Measurements from ENCODE around the gene SEC61A2. TPM values are rescaled to one million over a fixed set of nuclear protein-coding genes. Genes with fewer than 3 reads are reported as not detected.

The SEC61A2 gene
- total RNA-seq, 1 experiment from 2014 or later = 6.8 TPM

DNA sequence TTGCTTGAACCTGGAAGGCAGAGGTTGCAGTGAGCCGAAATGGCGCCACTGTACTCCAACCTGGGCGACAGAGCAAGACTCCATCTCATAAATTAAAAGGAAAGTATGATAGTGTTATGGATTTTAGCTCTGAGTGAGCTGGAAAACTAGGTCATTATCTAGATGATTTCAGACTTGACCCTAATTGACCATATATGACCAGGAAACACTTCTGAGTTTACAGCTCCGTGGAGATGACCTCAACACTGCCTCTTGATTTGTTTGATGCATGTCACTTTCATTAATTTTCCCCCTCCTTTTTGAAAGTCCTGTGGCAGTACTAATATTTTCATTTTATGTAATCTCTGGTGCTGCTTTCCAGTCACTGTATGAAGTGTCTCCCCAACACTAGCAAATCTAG is 7.8 kb upstream of the SEC61A2 start:
- Histone ChIP-seq H3K4me2 (no peak overlapping the region), H3K27me3 (ENCODE audit: insufficient read depth, low read depth) (no peaks in the 10 kb centered on the region)

GRCh38 chr10:12130237-12130872 is 878 bp downstream of the SEC61A2 start:
- Histone ChIP-seq H3K9me2 (ENCODE audit: insufficient read depth) (no peaks in the 10 kb centered on the region), H3K4me1 (replicated peaks; ENCODE audit: insufficient read depth) (no peaks in the 10 kb centered on the region), H3K79me2 (ENCODE audit: low read depth) (0 out of 2 replicates have a peak, but pooled peaks cover 5% of the 10 kb centered on the region), H3F3A (ENCODE audit: insufficient read depth, low read depth) (no peaks in the 10 kb centered on the region), H2AFZ (peak overlapping the region; percentile 92), H3K4me3 (peak overlapping the region; percentile 79), H3K36me3 (ENCODE audit: low read depth) (no peaks in the 10 kb centered on the region), H3K9me3 (ENCODE audit: insufficient read depth, low read depth) (no peaks in the 10 kb centered on the region), H3K4me2 (peak overlapping the region; percentile 92), H4K20me1 (ENCODE audit: insufficient read depth) (no peaks in the 10 kb centered on the region), H3K27ac (no peak overlapping the region), H3K27me3 (ENCODE audit: insufficient read depth, low read depth) (no peaks in the 10 kb centered on the region)
- POLR2A ChIA-PET (ENCODE audit: unreplicated experiment) = interaction anchor here (0.6 kb wide), 3 partner anchors 37 to 350 kb away, joined by 3 to 9 read pairs (median 7); no protein-coding TSS in a partner anchor
- BruUV-seq (replicated peaks) = no TSS peak
- intact Hi-C loops (cut with micrococcal nuclease; ENCODE audit: unreplicated experiment) = no loop called here
- peak; percentile 41 to 47 for DNase-seq
- TF ChIP-seq EZH2 (IDR thresholded peaks at IDR 0.05; ENCODE audit: low read depth) = no peak
- TF ChIP-seq, protein P1, sequence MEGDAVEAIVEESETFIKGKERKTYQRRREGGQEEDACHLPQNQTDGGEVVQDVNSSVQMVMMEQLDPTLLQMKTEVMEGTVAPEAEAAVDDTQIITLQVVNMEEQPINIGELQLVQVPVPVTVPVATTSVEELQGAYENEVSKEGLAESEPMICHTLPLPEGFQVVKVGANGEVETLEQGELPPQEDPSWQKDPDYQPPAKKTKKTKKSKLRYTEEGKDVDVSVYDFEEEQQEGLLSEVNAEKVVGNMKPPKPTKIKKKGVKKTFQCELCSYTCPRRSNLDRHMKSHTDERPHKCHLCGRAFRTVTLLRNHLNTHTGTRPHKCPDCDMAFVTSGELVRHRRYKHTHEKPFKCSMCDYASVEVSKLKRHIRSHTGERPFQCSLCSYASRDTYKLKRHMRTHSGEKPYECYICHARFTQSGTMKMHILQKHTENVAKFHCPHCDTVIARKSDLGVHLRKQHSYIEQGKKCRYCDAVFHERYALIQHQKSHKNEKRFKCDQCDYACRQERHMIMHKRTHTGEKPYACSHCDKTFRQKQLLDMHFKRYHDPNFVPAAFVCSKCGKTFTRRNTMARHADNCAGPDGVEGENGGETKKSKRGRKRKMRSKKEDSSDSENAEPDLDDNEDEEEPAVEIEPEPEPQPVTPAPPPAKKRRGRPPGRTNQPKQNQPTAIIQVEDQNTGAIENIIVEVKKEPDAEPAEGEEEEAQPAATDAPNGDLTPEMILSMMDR (conservative IDR thresholded peaks at IDR 0.05) = peak; percentile 58
- CTCF ChIA-PET = no interaction called here

More for the DNA sequence above, 7.8 kb upstream of the SEC61A2 start:
- Histone ChIP-seq H3K36me3 (ENCODE audit: low read depth) (no peaks in the 10 kb centered on the region), H4K20me1 (ENCODE audit: insufficient read depth) (no peaks in the 10 kb centered on the region), H3K79me2 (ENCODE audit: low read depth) (no peaks in the 10 kb centered on the region), H3K4me3 (no peak overlapping the region), H3K9me3 (ENCODE audit: insufficient read depth, low read depth) (no peaks in the 10 kb centered on the region), H3K9me2 (ENCODE audit: insufficient read depth) (no peaks in the 10 kb centered on the region), H2AFZ (no peak overlapping the region), H3K27ac (no peak overlapping the region), H3F3A (ENCODE audit: insufficient read depth, low read depth) (no peaks in the 10 kb centered on the region), H3K4me1 (replicated peaks; ENCODE audit: insufficient read depth) (no peaks in the 10 kb centered on the region)
- POLR2A ChIA-PET (ENCODE audit: unreplicated experiment) = no interaction called here
- intact Hi-C loops (cut with micrococcal nuclease; ENCODE audit: unreplicated experiment) = no loop called here
- TF ChIP-seq, protein P1 (conservative IDR thresholded peaks at IDR 0.05) = no peak
- TF ChIP-seq EZH2 (IDR thresholded peaks at IDR 0.05; ENCODE audit: low read depth) = no peak
- CTCF ChIA-PET = no interaction called here
- no peak for DNase-seq
- no TSS peak for BruUV-seq (replicated peaks)

GRCh38 chr10:12135631-12136030 is 6.2 kb downstream of the SEC61A2 start:
- no peaks in the 10 kb centered on the region for H3K36me3 ChIP-seq (ENCODE audit: low read depth)
- H3K79me2 ChIP-seq (ENCODE audit: low read depth) = 0 out of 2 replicates have a peak, but pooled peaks cover 5% of the 10 kb centered on the region
- H3K9me2 ChIP-seq (ENCODE audit: insufficient read depth) = no peaks in the 10 kb centered on the region
- no peaks in the 10 kb centered on the region for H3K27me3 ChIP-seq (ENCODE audit: insufficient read depth, low read depth)
- ChIA-PET POLR2A (ENCODE audit: unreplicated experiment) (no interaction called here), CTCF (no interaction called here)
- H4K20me1 ChIP-seq (ENCODE audit: insufficient read depth) = no peaks in the 10 kb centered on the region
- no peak overlapping the region for H2AFZ ChIP-seq
- DNase-seq = no peak
- intact Hi-C loops (cut with micrococcal nuclease; ENCODE audit: unreplicated experiment) = no loop called here
- TF ChIP-seq EZH2 (IDR thresholded peaks at IDR 0.05; ENCODE audit: low read depth) = no peak
- TF ChIP-seq, protein P1 (conservative IDR thresholded peaks at IDR 0.05) = no peak
- no peak overlapping the region for H3K27ac ChIP-seq
- no peak overlapping the region for H3K4me2 ChIP-seq
- no TSS peak for BruUV-seq (replicated peaks)
- H3K9me3 ChIP-seq (ENCODE audit: insufficient read depth, low read depth) = no peaks in the 10 kb centered on the region
- no peak overlapping the region for H3K4me3 ChIP-seq
- no peaks in the 10 kb centered on the region for H3K4me1 ChIP-seq (replicated peaks; ENCODE audit: insufficient read depth)
- no peaks in the 10 kb centered on the region for H3F3A ChIP-seq (ENCODE audit: insufficient read depth, low read depth)
